CD14-positive monocyte (primary cell): ENCODE measurements around the gene TMEM151A. TPM values are rescaled to one million over a fixed set of nuclear protein-coding genes. Genes with fewer than 3 reads are reported as not detected.

Source experiments
- DNase-seq, 3 donors: peaks; one replicate each; pipeline ENCODE4 v3.0.0-alpha.2; 2011 to 2022
- H2AFZ ChIP-seq: 2 replicates; pipeline ENCODE4 v1.6.0; 2012; ENCODE audit warnings: mild to moderate bottlenecking, low read depth, low read length, inconsistent platforms; ENCODE audit not compliant: insufficient read depth, poor library complexity, severe bottlenecking
- H3K27ac ChIP-seq, 2 donors: 1 replicate in 1 of 2; 2 replicates in 1 of 2; pipeline ENCODE4 v1.5.1; 2012 to 2013; ENCODE audit warnings: low read length in 2 of 2, control low read depth in 1 of 2, inconsistent platforms in 1 of 2, low read depth in 1 of 2, mild to moderate bottlenecking in 1 of 2
- H3K27me3 ChIP-seq, 2 donors: one replicate each; pipeline versions ENCODE4 v1.6.0 to v1.6.1; 2011 to 2013; ENCODE audit warnings: low read length in 2 of 2; ENCODE audit not compliant: control insufficient read depth in 2 of 2, insufficient read depth in 2 of 2
- H3K36me3 ChIP-seq, 2 donors: replicated peaks in 1 of 2; 1 replicate in 1 of 2; 2 replicates in 1 of 2; pipeline versions ENCODE4 v1.5.1 to v1.6.1; 2012 to 2013; ENCODE audit warnings: low read length in 2 of 2, control low read depth in 1 of 2, inconsistent platforms in 1 of 2, mild to moderate bottlenecking in 1 of 2; ENCODE audit not compliant: insufficient read depth in 2 of 2, control insufficient read depth in 1 of 2
- H3K4me1 ChIP-seq, 2 donors: 1 replicate in 1 of 2; 2 replicates in 1 of 2; pipeline versions ENCODE4 v1.5.1 to v1.6.1; 2012 to 2013; ENCODE audit warnings: low read length in 2 of 2, control low read depth in 1 of 2, inconsistent platforms in 1 of 2, mild to moderate bottlenecking in 1 of 2, moderate library complexity in 1 of 2; ENCODE audit not compliant: insufficient read depth in 2 of 2, control insufficient read depth in 1 of 2
- H3K4me2 ChIP-seq: replicated peaks from 2 replicates; pipeline ENCODE3; 2012; ENCODE audit warnings: low read length, moderate library complexity, mild to moderate bottlenecking; ENCODE audit not compliant: poor library complexity, severe bottlenecking; ENCODE audit errors: extremely low read depth
- H3K4me3 ChIP-seq, 3 experiments: fragments of 200-600 bp in 1 of 3; sonication (generic) in 1 of 3; replicated peaks in 1 of 3; 1 replicate in 2 of 3; 2 replicates in 1 of 3; pipeline ENCODE4 v1.5.1; 2011 to 2013; ENCODE audit warnings: low read length in 3 of 3, mild to moderate bottlenecking in 3 of 3, control low read depth in 2 of 3, low read depth in 2 of 3, inconsistent platforms in 1 of 3, moderate library complexity in 1 of 3
- H3K79me2 ChIP-seq: 2 replicates; pipeline ENCODE4 v1.6.0; 2012; ENCODE audit warnings: mild to moderate bottlenecking, control low read depth, inconsistent platforms, low read length, moderate library complexity; ENCODE audit not compliant: insufficient read depth
- H3K9ac ChIP-seq: 2 replicates; pipeline ENCODE4 v1.6.0; 2017; ENCODE audit warnings: low read length, mild to moderate bottlenecking; ENCODE audit not compliant: insufficient read depth, poor library complexity, severe bottlenecking
- H3K9me3 ChIP-seq, 2 donors: replicated peaks in 1 of 2; 1 replicate in 1 of 2; 2 replicates in 1 of 2; pipeline versions ENCODE4 v1.5.1 to v1.6.1; 2012 to 2013; ENCODE audit warnings: low read length in 2 of 2, control low read depth in 1 of 2; ENCODE audit not compliant: control insufficient read depth in 1 of 2, insufficient read depth in 1 of 2
- H4K20me1 ChIP-seq: 2 replicates; pipeline ENCODE4 v1.6.0; 2012; ENCODE audit warnings: mild to moderate bottlenecking, low read length, control low read depth, moderate library complexity; ENCODE audit not compliant: insufficient read depth
- H3K27ac Mint-ChIP-seq, 7 donors: one replicate each; pipeline ENCODE4 v1.8.0; 2020; ENCODE audit warnings: mild to moderate bottlenecking in 7 of 7, mixed read lengths in 7 of 7, moderate library complexity in 6 of 7, inconsistent platforms in 2 of 7
- H3K27me3 Mint-ChIP-seq, 3 donors: one replicate each; pipeline ENCODE4 v1.8.0; 2021 to 2022; ENCODE audit warnings: low read depth in 3 of 3, mild to moderate bottlenecking in 3 of 3, mixed read lengths in 3 of 3, moderate library complexity in 3 of 3, inconsistent platforms in 1 of 3
- H3K36me3 Mint-ChIP-seq, 2 donors: one replicate each; pipeline ENCODE4 v1.8.0; 2020; ENCODE audit warnings: mixed read lengths in 2 of 2, inconsistent platforms in 1 of 2, mild to moderate bottlenecking in 1 of 2
- H3K4me1 Mint-ChIP-seq: one replicate; pipeline ENCODE4 v1.8.0; 2020; ENCODE audit warnings: mild to moderate bottlenecking, mixed read lengths
- H3K4me3 Mint-ChIP-seq, 2 donors: one replicate each; pipeline ENCODE4 v1.8.0; 2020; ENCODE audit warnings: mild to moderate bottlenecking in 2 of 2, mixed read lengths in 2 of 2, moderate library complexity in 1 of 2
- H3K9me3 Mint-ChIP-seq, 7 donors: one replicate each; pipeline ENCODE4 v1.8.0; 2020 to 2022; ENCODE audit warnings: mixed read lengths in 7 of 7, mild to moderate bottlenecking in 6 of 7, moderate library complexity in 6 of 7, inconsistent platforms in 2 of 7
- WGBS: methylation state at CpG from one replicate; pipeline ENCODE4 v1.1.5; 2013; ENCODE audit warnings: missing lambda C conversion rate; ENCODE audit not compliant: insufficient coverage; 5-methylcytosine and 5-hydroxymethylcytosine counted together
- intact Hi-C, 2 donors: fragments of 100-400 bp; cut with micrococcal nuclease; formaldehyde crosslinking; loops; one replicate each; pipeline versions ENCODE4 v1.15.0 to v1.15.1; 2023
- polyA plus RNA-seq, 3 donors: library from polyadenylated mRNA; depleted of rRNA in 1 of 3; unstranded in 2 of 3; stranded (reverse) in 1 of 3; fragments of 300-500 nt in 2 of 3; fragments of >200 nt in 1 of 3; fragmentation: Illumina TruSeq in 2 of 3; gene quantifications; 1 replicate in 2 of 3; 2 replicates in 1 of 3; pipeline ENCODE4 v1.2.3, GENCODE V29; 2012 to 2021
- TF ChIP-seq, protein P1 (sequence below): fragments of 200-600 bp; IDR thresholded peaks from one replicate; pipeline ENCODE4 v1.8.0; 2022; ENCODE audit warnings: antibody characterized with exemption, mild to moderate bottlenecking

Gene TMEM151A
- polyA plus RNA-seq, 3 donors = not detected

DNA sequence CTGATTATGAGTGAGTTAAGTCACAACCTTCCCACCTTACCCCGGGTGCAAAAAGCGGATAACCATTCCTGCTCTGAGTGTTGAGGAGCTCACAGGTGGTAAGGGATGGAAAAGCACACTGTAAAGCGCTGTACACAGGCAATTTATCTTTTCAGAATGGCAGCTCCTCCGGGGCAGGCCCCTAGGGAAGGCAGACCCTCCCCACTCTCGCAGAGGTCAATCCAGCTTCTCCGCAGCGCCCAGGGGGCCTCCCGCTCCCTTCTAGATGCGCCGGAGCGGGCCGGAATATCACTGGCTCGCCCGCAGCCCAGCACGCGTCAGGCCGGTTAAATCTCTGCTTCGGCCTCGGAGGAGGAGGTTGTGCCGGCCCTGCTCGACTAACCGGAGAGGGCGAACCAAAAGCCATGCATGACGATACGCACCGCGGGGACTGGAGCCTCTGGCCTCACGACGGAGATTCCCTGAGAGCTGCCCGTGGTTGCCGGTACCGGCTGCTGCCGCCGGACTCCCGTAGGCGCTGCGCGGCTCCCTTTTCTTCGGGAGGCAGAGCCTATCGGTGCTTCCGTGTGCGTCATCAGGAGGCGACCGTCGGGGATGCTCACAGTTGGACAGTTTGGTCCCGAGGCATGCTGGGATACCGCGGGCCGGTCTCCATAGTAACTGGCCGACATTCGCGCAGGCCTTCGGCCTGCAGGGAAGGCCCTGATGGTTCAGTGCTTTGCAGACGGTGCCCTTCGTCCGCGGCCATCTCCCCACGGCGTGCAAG, 53.0 kb downstream of the TMEM151A start, which contains the start of gene BRMS1:
Gene BRMS1, minus strand, starts transcription at position 555 of the 766 bp plus-strand sequence. CDS start 2,870 bp downstream, outside the sequence.
- Histone ChIP-seq H3K4me3 (peak within 1 kb of the TSS; percentile 57 to 93 (median 64)), H3K4me2 (peak within 1 kb of the TSS; percentile 98), H4K20me1 (peaks cover 27% of the 10 kb centered on the region), H3K79me2 (peaks cover 23% of the 10 kb centered on the region), H2AFZ (peak within 1 kb of the TSS; percentile 92), H3K4me1 (peaks cover 34 to 41% of the 10 kb centered on the region in 2 donors), H3K9ac (peak within 1 kb of the TSS; percentile 92), H3K9me3 (no peaks in the 10 kb centered on the region), H3K27ac (peak within 1 kb of the TSS; percentile 69 to 94), H3K36me3 (peaks cover 25 to 40% of the 10 kb centered on the region in 2 donors), H3K27me3 (peaks cover 0 to 9% of the 10 kb centered on the region in 2 donors)
- no peaks in the 10 kb centered on the region for H3K9me3 Mint-ChIP-seq
- peaks cover 31% of the 10 kb centered on the region for H3K4me1 Mint-ChIP-seq
- H3K27me3 Mint-ChIP-seq = peaks cover 4 to 21% (median 11%) of the 10 kb centered on the region in 3 donors
- H3K36me3 Mint-ChIP-seq = peaks cover 32 to 35% of the 10 kb centered on the region in 2 donors
- intact Hi-C loops = loop anchor here in 1 of 2 donors (2.0 kb wide), 2 partner anchors 32 to 498 kb away; partner anchors contain the start of gene RCE1
- peak within 1 kb of the TSS; percentile 92 to 97 (median 95) for H3K27ac Mint-ChIP-seq
- DNase-seq = peak; percentile 96 to 98 (median 97)
- H3K4me3 Mint-ChIP-seq = peak within 1 kb of the TSS; percentile 90 to 96
- TF ChIP-seq, protein P1, sequence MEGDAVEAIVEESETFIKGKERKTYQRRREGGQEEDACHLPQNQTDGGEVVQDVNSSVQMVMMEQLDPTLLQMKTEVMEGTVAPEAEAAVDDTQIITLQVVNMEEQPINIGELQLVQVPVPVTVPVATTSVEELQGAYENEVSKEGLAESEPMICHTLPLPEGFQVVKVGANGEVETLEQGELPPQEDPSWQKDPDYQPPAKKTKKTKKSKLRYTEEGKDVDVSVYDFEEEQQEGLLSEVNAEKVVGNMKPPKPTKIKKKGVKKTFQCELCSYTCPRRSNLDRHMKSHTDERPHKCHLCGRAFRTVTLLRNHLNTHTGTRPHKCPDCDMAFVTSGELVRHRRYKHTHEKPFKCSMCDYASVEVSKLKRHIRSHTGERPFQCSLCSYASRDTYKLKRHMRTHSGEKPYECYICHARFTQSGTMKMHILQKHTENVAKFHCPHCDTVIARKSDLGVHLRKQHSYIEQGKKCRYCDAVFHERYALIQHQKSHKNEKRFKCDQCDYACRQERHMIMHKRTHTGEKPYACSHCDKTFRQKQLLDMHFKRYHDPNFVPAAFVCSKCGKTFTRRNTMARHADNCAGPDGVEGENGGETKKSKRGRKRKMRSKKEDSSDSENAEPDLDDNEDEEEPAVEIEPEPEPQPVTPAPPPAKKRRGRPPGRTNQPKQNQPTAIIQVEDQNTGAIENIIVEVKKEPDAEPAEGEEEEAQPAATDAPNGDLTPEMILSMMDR = no peak
- under 1% methylated on average over 54 of the region's 59 CpGs for WGBS

DNA sequence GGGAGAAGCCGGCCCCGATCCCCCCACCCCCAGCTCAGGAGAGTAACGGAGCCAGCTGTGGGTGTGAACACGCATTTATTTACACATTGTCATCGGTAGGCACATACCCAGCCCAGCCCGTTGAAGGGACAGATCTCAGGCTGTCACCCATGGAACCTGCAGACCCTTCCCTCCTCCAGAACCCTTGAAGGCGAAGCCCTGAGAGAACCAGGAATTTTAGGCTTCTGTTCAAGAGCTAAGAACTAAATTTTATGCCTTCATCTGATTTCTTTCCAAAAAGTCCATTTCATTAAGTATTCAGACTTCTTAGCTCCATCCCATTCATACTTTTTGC, 53.6 kb downstream of the TMEM151A start:
- H3K4me1 ChIP-seq = peaks cover 34 to 41% of the 10 kb centered on the region in 2 donors
- WGBS = 0% methylated on average over 2 of the region's 7 CpGs
- TF ChIP-seq, protein P1 = no peak
- H4K20me1 ChIP-seq = peaks cover 27% of the 10 kb centered on the region
- H3K9me3 Mint-ChIP-seq = no peaks in the 10 kb centered on the region
- H3K79me2 ChIP-seq = peaks cover 23% of the 10 kb centered on the region
- peaks cover 0 to 9% of the 10 kb centered on the region in 2 donors for H3K27me3 ChIP-seq
- H3K36me3 Mint-ChIP-seq = peaks cover 27 to 30% of the 10 kb centered on the region in 2 donors
- peak overlapping the region; percentile 82 to 90 for H3K4me3 Mint-ChIP-seq
- H3K36me3 ChIP-seq = peaks cover 20 to 35% of the 10 kb centered on the region in 2 donors
- H3K4me1 Mint-ChIP-seq = peaks cover 31% of the 10 kb centered on the region
- H2AFZ ChIP-seq = peak overlapping the region; percentile 92
- H3K9me3 ChIP-seq = no peaks in the 10 kb centered on the region
- DNase-seq = no peak
- intact Hi-C loops = loop anchor here in 1 of 2 donors (2.0 kb wide), 2 partner anchors 32 to 498 kb away; partner anchors contain the start of gene RCE1
- H3K27ac ChIP-seq = peak overlapping the region in 1 of 2 donors; percentile 94
- peak overlapping the region; percentile 57 to 93 (median 64) for H3K4me3 ChIP-seq
- peak overlapping the region; percentile 92 for H3K9ac ChIP-seq
- H3K4me2 ChIP-seq = peak overlapping the region; percentile 98
- peaks cover 4 to 21% (median 11%) of the 10 kb centered on the region in 3 donors for H3K27me3 Mint-ChIP-seq
- peak overlapping the region; percentile 87 to 97 (median 95) for H3K27ac Mint-ChIP-seq

Other genes with a start within 250 kb of the TMEM151A start
- not detected for gene GAL3ST3, start 242.7 kb upstream of the TMEM151A start, polyA plus RNA-seq
- 100 to 1,000 TPM in 1 of 3 donors, 10 to 100 TPM in 2; 32.1 to 107 (median 52.6) TPM for gene SF3B2, start 239.5 kb upstream of the TMEM151A start, polyA plus RNA-seq
- 10 to 100 TPM in 2 of 3 donors, 1 to 10 TPM in 1; 8.1 to 36.8 (median 12.4) TPM for gene PACS1, start 221.6 kb upstream of the TMEM151A start, polyA plus RNA-seq
- 1 to 10 TPM in 1 of 3 donors, under 1 TPM in 2; 0.67 to 2.9 (median 0.90) TPM for gene KLC2, start 34.2 kb upstream of the TMEM151A start, polyA plus RNA-seq
- 10 to 100 TPM; 17.9 to 90.5 (median 18.8) TPM for gene RAB1B, start 23.3 kb upstream of the TMEM151A start, polyA plus RNA-seq
- 1 to 10 TPM in 1 of 3 donors, not detected in 2; 1.2 TPM for gene CNIH2, start 13.7 kb upstream of the TMEM151A start, polyA plus RNA-seq
- gene YIF1A, start 2.8 kb upstream of the TMEM151A start, polyA plus RNA-seq = 10 to 100 TPM; 50.0 to 81.1 (median 63.8) TPM
- under 1 TPM in 2 of 3 donors, not detected in 1; 0.05 to 0.13 TPM for gene CD248, start 25.1 kb downstream of the TMEM151A start, polyA plus RNA-seq
- 10 to 100 TPM in 1 of 3 donors, 1 to 10 TPM in 2; 6.1 to 15.4 (median 7.6) TPM for gene RIN1, start 44.5 kb downstream of the TMEM151A start, polyA plus RNA-seq
- gene BRMS1, start 53.2 kb downstream of the TMEM151A start, polyA plus RNA-seq = 10 to 100 TPM; 49.0 to 65.2 (median 62.0) TPM
- gene B4GAT1, start 55.7 kb downstream of the TMEM151A start, polyA plus RNA-seq = 1 to 10 TPM in 2 of 3 donors, under 1 TPM in 1; 0.75 to 1.7 (median 1.7) TPM
- gene SLC29A2, start 79.9 kb downstream of the TMEM151A start, polyA plus RNA-seq = 1 to 10 TPM in 1 of 3 donors, under 1 TPM in 1, not detected in 1; 0.11 to 1.3 TPM
- gene NPAS4, start 129.1 kb downstream of the TMEM151A start, polyA plus RNA-seq = not detected
- gene MRPL11, start 147.0 kb downstream of the TMEM151A start, polyA plus RNA-seq = 10 to 100 TPM; 14.7 to 64.6 (median 59.6) TPM
- gene PELI3, start 175.0 kb downstream of the TMEM151A start, polyA plus RNA-seq = 10 to 100 TPM; 11.3 to 13.2 (median 12.6) TPM
- 10 to 100 TPM; 22.4 to 37.0 (median 26.7) TPM for gene DPP3, start 188.5 kb downstream of the TMEM151A start, polyA plus RNA-seq
- gene BBS1, start 218.7 kb downstream of the TMEM151A start, polyA plus RNA-seq = 1 to 10 TPM; 1.3 to 8.5 (median 3.5) TPM